HCT116 (cell line): ENCODE results near the gene NXPE3.

Source experiments
- CTCF ChIP-seq, 3 experiments: fragments of 200-600 bp in 1 of 3; sonication (generic) in 1 of 3; IDR thresholded peaks in 2 of 3; conservative IDR thresholded peaks in 1 of 3; 2 replicates each; pipeline ENCODE4 v1.5.1; 2012 to 2017; ENCODE audit warnings: low read depth in 2 of 3, low read length in 2 of 3, antibody characterized with exemption in 1 of 3, borderline replicate concordance in 1 of 3, control low read depth in 1 of 3, mild to moderate bottlenecking in 1 of 3, mixed read lengths in 1 of 3, mixed run types in 1 of 3, moderate library complexity in 1 of 3; ENCODE audit not compliant: insufficient read depth in 1 of 3
- EZH2 ChIP-seq: fragments of 200-600 bp; sonication (generic); IDR thresholded peaks from 2 replicates; pipeline ENCODE4 v1.6.1; 2017; ENCODE audit warnings: antibody characterized with exemption, mixed run types
- EZH2phosphoT487 ChIP-seq: fragments of 200-600 bp; IDR thresholded peaks from 2 replicates; pipeline ENCODE4 v1.6.1; 2018; ENCODE audit warnings: antibody characterized with exemption, borderline replicate concordance
- MAX ChIP-seq: IDR thresholded peaks from 2 replicates; pipeline ENCODE4 v1.6.1; 2012
- POLR2A ChIP-seq: IDR thresholded peaks from 2 replicates; pipeline ENCODE4 v1.7.0; 2011; ENCODE audit warnings: borderline replicate concordance; ENCODE audit not compliant: insufficient read depth, insufficient read length; ENCODE audit errors: extremely low read depth
- RAD21 ChIP-seq: IDR thresholded peaks from 2 replicates; pipeline ENCODE4 v1.6.1; 2012; ENCODE audit warnings: low read depth, mild to moderate bottlenecking
- REST ChIP-seq: IDR thresholded peaks from 2 replicates; pipeline ENCODE4 v1.6.1; 2012; ENCODE audit warnings: low read depth
- SIN3A ChIP-seq: IDR thresholded peaks from 2 replicates; pipeline ENCODE4 v1.6.1; 2012; ENCODE audit warnings: low read depth
- SP1 ChIP-seq: IDR thresholded peaks from 2 replicates; pipeline ENCODE4 v1.6.1; 2012; ENCODE audit warnings: low read depth
- YY1 ChIP-seq: IDR thresholded peaks from 2 replicates; pipeline ENCODE4 v1.6.1; 2011; ENCODE audit warnings: low read length, low read depth, moderate library complexity, mild to moderate bottlenecking; ENCODE audit not compliant: insufficient replicate concordance; ENCODE audit errors: extremely low read depth
- ZBTB33 ChIP-seq: IDR thresholded peaks from 2 replicates; pipeline ENCODE4 v1.6.1; 2011; ENCODE audit warnings: mild to moderate bottlenecking, low read length, moderate library complexity; ENCODE audit not compliant: insufficient replicate concordance; ENCODE audit errors: extremely low read depth
- ZNF274 ChIP-seq: fragments of 200-500 bp; sonication (Bioruptor generic); IDR thresholded peaks from 2 replicates; pipeline ENCODE4 v1.6.1; 2014; ENCODE audit warnings: mild to moderate bottlenecking, low read depth, low read length, inconsistent platforms
- TF ChIP-seq, protein P1 (sequence below): IDR thresholded peaks from 2 replicates; pipeline ENCODE4 v1.6.1; 2012

DNA sequence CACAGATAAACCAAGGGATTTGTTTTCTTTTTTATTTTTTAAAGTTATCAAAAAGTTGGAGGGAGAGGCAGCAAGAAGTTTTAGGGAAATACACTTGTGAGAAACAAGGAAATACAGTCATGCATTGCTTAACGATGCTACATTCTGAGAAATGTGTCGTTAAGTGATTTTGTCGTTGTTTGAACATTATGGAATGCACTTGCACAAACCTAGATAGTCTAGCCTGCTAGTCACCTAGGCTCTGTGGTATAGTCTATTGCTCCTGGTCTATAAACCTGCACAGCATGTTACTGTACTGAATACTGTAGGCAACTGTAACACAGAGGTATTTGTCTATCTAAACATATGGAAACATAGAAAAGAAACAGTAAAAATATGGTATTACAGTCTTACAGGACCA lies 68.3 kb downstream of the NXPE3 start:
- TF ChIP-seq ZBTB33: no peak
- TF ChIP-seq SIN3A: no peak
- TF ChIP-seq CTCF (IDR thresholded peaks at IDR 0.05 in 2 of 3, conservative IDR thresholded peaks at IDR 0.05 in 1 of 3; ENCODE audit: borderline replicate concordance in 1 of 3, insufficient read depth in 1 of 3, low read depth in 2 of 3, low read length in 2 of 3): no peak
- TF ChIP-seq SP1: no peak
- TF ChIP-seq EZH2: no peak
- TF ChIP-seq POLR2A: no peak
- TF ChIP-seq ZNF274: no peak
- TF ChIP-seq, protein P1, sequence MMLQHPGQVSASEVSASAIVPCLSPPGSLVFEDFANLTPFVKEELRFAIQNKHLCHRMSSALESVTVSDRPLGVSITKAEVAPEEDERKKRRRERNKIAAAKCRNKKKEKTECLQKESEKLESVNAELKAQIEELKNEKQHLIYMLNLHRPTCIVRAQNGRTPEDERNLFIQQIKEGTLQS: no peak
- TF ChIP-seq YY1: no peak
- TF ChIP-seq MAX: no peak
- TF ChIP-seq EZH2phosphoT487: no peak
- no peak for TF ChIP-seq REST
- no peak for TF ChIP-seq RAD21
